ENCODE data around the gene CAMKK1.
A peak's percentile ranks its signal among the peaks of the same experiment; 100 is the strongest.

CAMKK1 gene

GRCh38 chr17:3895354-3895753 lies 2.5 kb upstream of the CAMKK1 start:
- no peak for DNase-seq

GRCh38 chr17:3894911-3895343 lies 2.1 kb upstream of the CAMKK1 start:
- no peak for DNase-seq

GRCh38 chr17:3894188-3894587 lies 1.3 kb upstream of the CAMKK1 start:
- DNase-seq = no peak

GRCh38 chr17:3893720-3894116 lies 865 bp upstream of the CAMKK1 start:
- DNase-seq = no peak

- DNase-seq = peak in 1 of 2 experiments; percentile 71
These were observed 506 bp downstream of the CAMKK1 start for GRCh38 chr17:3892095-3892998.

DNA sequence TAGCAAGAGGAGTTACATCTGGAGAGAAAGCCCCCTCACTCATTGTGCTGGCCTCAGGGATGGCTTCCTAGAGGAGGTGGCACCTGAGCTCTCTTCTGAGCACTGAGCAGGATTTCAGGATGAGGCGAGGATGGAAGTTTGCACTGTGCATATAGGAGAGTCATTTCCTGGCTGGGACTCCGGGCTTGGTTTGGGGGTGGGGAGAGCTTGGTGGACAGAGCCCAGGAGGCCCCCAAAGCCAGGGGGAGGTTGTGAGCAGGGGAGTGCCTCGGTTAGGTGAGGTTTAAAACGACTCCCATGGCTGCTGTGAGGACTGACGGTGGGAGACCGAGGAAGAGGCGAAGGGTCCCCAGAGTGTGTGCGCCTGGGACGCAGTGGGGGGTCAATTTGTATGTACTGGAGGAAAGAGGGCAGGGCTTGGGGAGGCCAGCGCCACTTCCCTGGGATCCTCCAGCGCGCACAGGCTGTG lies 1.2 kb downstream of the CAMKK1 start:
- no peak for DNase-seq

GRCh38 chr17:3890878-3891219 lies 2.0 kb downstream of the CAMKK1 start:
- no peak for DNase-seq

DNA sequence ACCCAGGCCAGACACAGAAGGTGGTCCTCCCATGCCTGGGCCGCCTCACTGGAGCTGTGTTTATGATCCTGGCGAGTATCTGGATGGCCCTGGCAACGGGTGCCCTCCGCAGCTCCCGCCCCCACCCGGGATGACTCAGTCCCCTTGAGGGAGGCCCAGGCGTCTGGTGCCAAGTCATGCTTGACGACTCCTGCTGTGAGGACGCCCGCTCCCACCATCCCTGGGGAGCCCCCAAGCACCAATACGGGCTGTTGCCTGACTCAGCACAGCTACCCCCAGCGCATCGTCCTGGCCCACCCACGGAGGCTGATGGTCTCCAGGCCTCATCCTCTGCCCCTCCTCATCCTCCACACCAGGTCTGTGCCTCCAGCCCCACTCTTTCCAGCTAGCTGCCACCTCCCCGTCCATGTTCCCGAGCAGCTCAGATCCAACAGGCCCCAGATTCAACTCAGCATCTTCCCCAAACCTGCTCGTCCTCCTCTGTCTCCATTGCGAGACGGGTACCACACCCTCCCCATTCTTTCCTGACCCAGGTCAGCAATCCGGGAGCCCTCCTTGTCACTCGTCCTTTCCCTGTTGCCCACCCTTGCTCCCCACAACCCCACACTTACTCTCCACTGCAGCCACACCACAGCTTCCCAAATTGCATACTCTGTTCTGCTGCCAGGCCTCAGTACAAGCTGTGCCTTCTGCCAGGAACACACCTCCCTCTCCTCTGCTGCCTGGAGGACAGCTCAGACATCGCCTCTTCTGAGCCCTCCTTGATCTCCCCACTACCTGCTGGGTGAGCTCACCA lies 2.6 kb downstream of the CAMKK1 start:
- DNase-seq = no peak

GRCh38 chr17:3889325-3890012 lies 3.4 kb downstream of the CAMKK1 start:
- DNase-seq = no peak

DNA sequence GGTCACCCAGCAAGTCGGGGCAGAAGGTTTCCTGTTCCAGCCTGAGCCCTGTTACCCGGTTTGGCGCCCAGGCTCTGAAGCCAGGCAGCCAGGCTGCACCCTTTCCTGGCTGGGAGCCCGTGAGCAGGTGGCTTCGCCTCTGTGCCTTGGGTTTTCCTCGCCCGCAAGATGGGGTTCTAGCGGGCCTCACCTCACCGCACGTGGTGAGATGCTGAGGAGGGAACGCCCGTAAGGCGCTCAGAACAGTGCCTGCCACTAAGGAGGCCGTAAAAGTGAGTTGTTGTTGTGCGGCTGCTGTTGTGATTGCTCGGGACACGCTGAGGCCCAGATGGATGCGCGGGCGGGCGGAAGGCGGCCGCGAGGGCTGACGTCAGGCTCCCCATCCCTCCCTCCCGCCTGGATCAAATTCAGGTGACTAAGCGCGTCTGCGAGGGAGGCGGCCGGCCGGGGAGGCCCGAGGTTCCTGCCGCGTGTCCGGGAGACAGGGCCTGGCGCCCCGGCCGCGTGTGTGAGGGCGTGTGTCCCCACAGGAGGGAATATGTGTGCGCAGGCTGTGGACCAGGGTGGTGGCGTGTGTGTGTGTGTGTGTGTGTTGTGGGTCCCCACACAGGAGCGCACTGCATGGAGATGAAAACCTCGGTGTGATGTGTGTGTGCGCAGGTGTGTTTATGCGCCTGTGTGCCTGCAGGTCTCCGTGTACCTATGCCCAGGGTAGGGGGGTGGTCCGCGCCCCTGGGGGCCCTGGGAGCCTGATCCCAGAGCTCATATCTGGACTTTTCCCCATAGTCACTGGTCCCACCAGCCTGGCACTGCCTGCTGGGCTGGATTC lies 4.3 kb downstream of the CAMKK1 start:
- peak; percentile 47 to 49 for DNase-seq

DNA sequence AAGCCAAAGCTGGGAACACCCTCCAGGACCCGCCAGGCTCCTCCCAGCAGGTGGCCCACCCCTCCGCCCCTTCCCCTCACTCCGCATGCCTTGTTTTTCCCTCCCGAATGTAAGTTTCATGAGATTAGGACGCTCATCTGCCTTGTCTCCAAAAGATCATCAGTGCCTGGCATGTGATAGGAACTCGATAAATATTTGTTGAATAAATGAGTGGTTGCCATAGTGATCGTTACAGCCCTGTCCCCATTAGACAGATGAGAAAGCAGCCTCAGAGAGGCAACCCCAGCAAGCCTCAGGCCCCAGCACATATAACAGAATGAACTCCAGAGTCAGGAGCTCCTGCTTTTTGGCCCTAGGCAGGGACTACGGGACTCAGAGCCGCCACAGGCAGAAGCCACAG lies 5.0 kb downstream of the CAMKK1 start:
- DNase-seq = no peak

- DNase-seq = no peak
These were observed 5.5 kb downstream of the CAMKK1 start for GRCh38 chr17:3887394-3887793.

DNA sequence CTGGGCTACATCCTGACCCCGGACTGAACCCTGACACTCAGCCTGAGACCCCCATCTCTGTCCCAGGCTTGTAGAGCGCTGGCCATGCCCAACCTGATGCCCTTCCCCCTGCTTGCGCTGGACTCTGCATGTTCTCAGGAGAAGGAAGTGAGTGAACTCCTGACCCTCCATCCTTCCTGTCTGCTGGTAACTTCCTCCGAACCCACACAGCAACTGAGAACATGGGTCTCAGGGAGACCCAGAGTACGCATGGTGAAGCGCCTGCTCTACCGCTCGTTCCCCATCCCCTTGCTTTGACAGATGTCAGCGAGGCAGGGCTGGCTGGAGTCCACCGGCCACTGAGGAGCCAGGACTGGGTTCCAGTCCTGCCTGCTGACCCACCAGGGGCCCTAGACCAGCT lies 6.1 kb downstream of the CAMKK1 start:
- no peak for DNase-seq

- DNase-seq = no peak
These were observed 6.9 kb downstream of the CAMKK1 start for GRCh38 chr17:3885970-3886369.

DNA sequence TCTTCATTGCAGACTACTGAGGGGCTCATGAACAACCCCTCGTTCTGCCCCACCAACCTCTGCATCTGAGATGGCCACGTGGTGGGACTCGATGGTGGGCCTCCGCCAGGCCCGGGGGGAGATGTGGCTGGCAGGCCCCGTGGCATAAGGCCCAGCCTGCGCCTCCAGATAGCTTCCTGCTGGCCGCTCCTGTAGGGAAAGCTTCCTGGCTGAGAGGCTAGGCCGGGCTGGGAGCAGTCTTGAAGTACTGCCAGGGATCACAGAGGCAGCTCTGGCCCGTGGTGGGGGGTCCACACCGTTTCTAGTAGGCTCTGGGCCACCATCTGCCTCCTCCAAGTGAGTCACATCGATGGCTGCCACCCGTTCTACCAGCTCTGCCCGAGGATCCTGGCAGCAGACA lies 7.6 kb downstream of the CAMKK1 start:
- DNase-seq = no peak

- DNase-seq = no peak
These were observed 8.7 kb downstream of the CAMKK1 start for GRCh38 chr17:3884188-3884587.

DNA sequence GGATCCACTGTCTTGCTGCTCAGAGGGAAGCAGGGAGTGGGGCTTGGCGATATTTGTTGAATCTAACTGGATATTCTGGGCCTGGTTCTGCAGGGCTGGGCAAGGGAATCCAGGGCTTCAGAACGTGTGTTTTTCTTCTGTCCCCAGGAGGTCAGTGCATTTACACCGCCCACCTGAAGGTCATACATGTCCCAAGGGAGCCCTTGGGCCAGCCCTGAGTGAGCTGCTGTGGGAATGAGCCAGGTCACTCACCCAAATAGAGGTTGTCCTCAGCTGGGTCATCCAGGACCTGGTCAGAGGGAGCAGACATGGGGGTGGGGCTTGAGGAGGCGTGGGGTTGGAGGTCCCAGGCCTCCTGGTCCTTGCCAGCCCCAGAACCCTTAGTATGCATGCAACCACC lies 10.6 kb downstream of the CAMKK1 start:
- DNase-seq = no peak

- no peak for DNase-seq
These were observed 11.9 kb downstream of the CAMKK1 start for GRCh38 chr17:3880983-3881382.

GRCh38 chr17:3879591-3880417 lies 13.0 kb downstream of the CAMKK1 start:
- no peak for DNase-seq

DNA sequence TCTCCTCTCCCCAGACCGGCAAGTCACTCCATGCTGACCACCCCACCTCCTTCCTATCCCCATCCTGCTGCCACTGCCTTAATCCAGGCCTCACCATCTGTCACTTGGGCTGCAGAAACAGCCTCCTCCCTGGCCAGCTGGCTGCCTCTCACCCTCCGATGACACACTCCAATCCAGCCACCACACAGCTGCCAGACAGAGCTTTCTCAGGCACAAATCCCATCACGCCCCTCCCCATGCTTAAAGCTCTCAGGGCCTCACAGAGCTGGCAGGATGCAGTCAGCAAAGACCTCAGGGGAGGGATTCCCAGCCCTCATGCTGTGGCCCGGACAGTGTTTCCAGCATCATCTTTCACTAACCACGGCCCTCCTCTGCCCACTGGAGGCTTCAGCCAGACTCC lies 13.7 kb downstream of the CAMKK1 start:
- no peak for DNase-seq

GRCh38 chr17:3877220-3877619 lies 15.6 kb downstream of the CAMKK1 start:
- DNase-seq = no peak

- DNase-seq = no peak
These were observed 17.5 kb downstream of the CAMKK1 start for GRCh38 chr17:3875317-3875716.
